VCaP (cell line): ENCODE measurements around the gene CENPU.

Experiments used
- H3K27ac ChIP-seq: fragments of 450-650 bp; 2 replicates; pipeline ENCODE4 v1.5.1; 2017
- TF ChIP-seq, protein P1 (sequence below): fragments of 450-650 bp; conservative IDR thresholded peaks from 2 replicates; pipeline ENCODE4 v1.5.1; 2017; ENCODE audit warnings: mild to moderate bottlenecking, moderate library complexity

The CENPU gene

DNA sequence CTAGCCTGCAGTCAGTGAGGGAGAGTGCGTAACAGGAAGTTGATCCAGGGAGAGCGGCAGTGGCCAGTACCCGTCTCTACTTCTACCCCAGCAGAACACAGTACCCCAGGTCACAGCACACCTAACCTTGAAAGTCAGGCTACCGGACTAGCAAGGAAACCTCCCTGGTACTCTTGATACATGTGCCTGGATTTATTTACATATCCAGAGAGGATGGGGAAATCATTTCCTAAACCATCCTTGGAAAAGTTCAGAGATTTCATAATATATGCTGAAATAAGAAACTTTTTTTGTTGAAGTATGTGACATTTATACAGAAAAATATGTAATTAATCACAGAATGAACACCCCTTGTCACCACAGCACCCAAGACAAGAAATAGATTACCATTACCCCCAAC is 59.9 kb downstream of the CENPU start:
- TF ChIP-seq, protein P1, sequence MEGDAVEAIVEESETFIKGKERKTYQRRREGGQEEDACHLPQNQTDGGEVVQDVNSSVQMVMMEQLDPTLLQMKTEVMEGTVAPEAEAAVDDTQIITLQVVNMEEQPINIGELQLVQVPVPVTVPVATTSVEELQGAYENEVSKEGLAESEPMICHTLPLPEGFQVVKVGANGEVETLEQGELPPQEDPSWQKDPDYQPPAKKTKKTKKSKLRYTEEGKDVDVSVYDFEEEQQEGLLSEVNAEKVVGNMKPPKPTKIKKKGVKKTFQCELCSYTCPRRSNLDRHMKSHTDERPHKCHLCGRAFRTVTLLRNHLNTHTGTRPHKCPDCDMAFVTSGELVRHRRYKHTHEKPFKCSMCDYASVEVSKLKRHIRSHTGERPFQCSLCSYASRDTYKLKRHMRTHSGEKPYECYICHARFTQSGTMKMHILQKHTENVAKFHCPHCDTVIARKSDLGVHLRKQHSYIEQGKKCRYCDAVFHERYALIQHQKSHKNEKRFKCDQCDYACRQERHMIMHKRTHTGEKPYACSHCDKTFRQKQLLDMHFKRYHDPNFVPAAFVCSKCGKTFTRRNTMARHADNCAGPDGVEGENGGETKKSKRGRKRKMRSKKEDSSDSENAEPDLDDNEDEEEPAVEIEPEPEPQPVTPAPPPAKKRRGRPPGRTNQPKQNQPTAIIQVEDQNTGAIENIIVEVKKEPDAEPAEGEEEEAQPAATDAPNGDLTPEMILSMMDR: no peak

DNA sequence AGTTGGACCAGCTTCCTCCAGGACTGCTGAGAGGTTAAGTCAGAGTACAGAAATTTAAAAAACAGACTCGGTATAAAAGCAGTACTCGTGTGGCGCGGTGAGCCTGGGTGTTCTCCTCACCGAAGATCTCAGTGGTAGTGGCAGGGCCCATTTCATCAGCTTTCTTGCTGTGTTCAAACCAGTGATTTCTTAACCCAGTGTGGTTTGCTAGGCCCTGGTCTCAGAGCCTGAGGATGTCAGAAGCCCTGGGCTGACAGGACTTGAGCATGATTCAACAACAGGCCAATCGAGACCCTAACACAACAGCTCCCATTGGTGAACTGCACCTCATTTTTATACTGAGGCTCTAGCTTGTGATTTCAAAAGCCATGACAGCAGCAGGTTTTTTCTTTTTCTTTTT is 61.2 kb downstream of the CENPU start:
- TF ChIP-seq, protein P1: no peak
- H3K27ac ChIP-seq: no peak overlapping the region

More for the DNA sequence above, 59.9 kb downstream of the CENPU start:
- H3K27ac ChIP-seq: no peak overlapping the region

DNA sequence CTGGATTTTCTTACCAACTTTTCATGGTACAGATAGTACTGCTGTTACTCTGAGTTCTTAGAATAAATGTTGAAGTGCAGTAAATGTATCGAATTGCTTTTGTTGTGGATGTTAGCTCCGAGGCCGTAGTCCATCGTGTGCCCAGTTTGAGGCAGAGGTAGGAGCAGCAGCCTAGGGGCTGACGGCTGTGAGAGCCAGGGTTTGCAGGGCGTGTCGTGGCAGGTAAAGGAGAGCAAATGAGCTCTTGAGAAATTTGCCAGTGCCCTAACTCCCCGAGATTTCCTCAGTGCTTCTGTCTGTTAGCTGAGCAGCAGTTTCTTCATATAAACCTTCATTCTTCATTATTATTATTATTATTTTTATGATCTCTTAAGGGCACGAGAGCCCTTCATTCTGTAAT is 62.8 kb downstream of the CENPU start:
- TF ChIP-seq, protein P1: no peak
- no peak overlapping the region for H3K27ac ChIP-seq

DNA sequence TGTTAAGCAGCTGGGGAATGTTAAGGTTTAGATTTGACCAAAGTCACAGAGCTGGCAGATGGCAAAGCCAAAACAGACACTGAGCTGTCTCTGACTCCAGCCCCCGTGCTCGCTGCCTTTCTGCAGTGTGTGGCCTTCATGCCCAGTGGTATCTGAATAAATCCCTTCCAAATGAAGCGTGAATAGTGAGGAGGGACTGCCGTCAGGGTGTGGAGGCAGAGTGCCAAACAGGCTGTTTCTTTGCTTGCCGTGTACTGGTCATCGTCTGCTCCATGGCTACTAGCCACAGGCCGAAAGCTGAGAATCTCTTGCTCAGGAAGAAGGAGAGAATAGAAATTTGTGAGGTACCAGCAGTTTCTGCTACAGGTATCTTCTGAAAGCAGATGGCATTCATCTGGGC is 64.6 kb downstream of the CENPU start:
- TF ChIP-seq, protein P1: no peak
- no peak overlapping the region for H3K27ac ChIP-seq

DNA sequence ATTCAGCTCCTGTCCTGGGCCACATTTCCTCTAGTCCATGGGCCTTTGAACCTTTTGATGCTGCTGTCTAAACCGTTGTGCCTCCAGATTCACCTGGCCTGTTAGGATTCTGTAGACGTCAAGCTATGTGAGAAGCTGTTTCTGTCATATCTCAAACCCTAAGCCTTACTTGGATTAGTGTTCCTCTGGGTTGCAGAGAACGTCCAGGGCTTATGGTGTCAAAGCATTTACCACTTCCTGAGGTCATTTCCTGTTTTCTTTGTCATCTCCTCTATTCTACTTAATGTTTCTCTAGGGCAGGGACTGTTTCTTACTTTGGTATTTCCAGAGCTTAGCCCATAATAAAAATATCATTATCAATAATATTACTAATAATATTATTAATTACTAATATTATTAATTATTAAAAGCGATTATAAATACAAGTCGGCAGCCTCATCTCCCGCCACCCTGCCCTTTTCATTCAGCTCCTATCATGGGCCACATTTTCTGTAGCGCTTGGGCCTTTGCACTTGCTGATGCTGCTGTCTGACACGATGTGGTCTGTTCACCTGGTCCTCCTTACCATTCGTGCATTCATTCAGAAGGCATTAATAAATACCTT is 65.3 kb downstream of the CENPU start:
- TF ChIP-seq, protein P1: no peak
- H3K27ac ChIP-seq: no peak overlapping the region

DNA sequence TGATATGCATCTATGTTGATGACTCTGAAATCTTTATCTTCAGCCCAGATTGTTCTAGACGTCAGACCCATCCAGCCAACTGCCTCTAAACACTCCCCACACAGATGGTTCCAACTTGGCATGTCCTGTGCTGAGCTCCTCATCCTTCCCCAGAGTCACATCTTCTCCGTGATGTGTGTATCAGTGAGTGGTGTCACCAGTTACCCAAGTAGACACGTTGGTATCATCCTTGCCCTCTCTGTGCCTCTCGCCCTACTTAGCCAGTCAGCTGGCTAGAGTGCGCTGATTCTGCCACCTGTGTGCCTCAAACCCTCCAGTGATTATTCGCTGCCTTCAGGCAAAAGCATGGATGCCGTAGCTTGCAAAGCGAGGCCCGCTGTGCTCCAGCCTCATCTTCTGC is 65.8 kb downstream of the CENPU start:
- H3K27ac ChIP-seq: no peak overlapping the region
- TF ChIP-seq, protein P1: no peak

DNA sequence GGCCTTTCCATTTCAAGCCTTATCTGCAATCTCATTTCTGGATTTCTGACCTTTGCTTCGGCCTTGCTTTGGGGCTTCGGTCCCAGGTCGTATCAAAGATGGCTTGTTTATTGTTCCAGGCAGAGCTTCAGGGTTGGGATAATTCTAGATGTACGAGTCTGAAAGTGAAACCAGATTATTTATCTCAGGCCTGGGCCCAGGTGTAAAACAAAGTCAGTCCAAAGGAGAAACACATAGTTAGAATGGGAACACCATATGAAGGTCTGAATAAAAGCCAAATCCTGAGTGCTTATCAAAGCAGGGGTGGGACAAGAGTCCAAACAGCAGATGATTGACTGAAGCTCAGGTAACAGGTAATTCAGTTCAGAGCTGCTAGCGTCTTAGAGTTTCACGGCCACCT is 67.2 kb downstream of the CENPU start:
- no peak overlapping the region for H3K27ac ChIP-seq
- TF ChIP-seq, protein P1: no peak
